CD14-positive monocyte (primary cell): Measurements from ENCODE around the gene TSHZ2. TPM values are rescaled to one million over a fixed set of nuclear protein-coding genes. Genes with fewer than 3 reads are reported as not detected.
"Not testable (repeated sequence)": the region's sequence is repeated elsewhere in the genome, so short reads cannot be mapped to it uniquely, and the experiment has no call there.

Source experiments
- DNase-seq, 3 donors: peaks; one replicate each; pipeline ENCODE4 v3.0.0-alpha.2; 2011 to 2022
- H2AFZ ChIP-seq: 2 replicates; pipeline ENCODE4 v1.6.0; 2012; ENCODE audit warnings: mild to moderate bottlenecking, low read depth, low read length, inconsistent platforms; ENCODE audit not compliant: insufficient read depth, poor library complexity, severe bottlenecking
- H3K27ac ChIP-seq, 2 donors: 1 replicate in 1 of 2; 2 replicates in 1 of 2; pipeline ENCODE4 v1.5.1; 2012 to 2013; ENCODE audit warnings: low read length in 2 of 2, control low read depth in 1 of 2, inconsistent platforms in 1 of 2, low read depth in 1 of 2, mild to moderate bottlenecking in 1 of 2
- H3K27me3 ChIP-seq, 2 donors: one replicate each; pipeline versions ENCODE4 v1.6.0 to v1.6.1; 2011 to 2013; ENCODE audit warnings: low read length in 2 of 2; ENCODE audit not compliant: control insufficient read depth in 2 of 2, insufficient read depth in 2 of 2
- H3K36me3 ChIP-seq, 2 donors: replicated peaks in 1 of 2; 1 replicate in 1 of 2; 2 replicates in 1 of 2; pipeline versions ENCODE4 v1.5.1 to v1.6.1; 2012 to 2013; ENCODE audit warnings: low read length in 2 of 2, control low read depth in 1 of 2, inconsistent platforms in 1 of 2, mild to moderate bottlenecking in 1 of 2; ENCODE audit not compliant: insufficient read depth in 2 of 2, control insufficient read depth in 1 of 2
- H3K4me1 ChIP-seq, 2 donors: 1 replicate in 1 of 2; 2 replicates in 1 of 2; pipeline versions ENCODE4 v1.5.1 to v1.6.1; 2012 to 2013; ENCODE audit warnings: low read length in 2 of 2, control low read depth in 1 of 2, inconsistent platforms in 1 of 2, mild to moderate bottlenecking in 1 of 2, moderate library complexity in 1 of 2; ENCODE audit not compliant: insufficient read depth in 2 of 2, control insufficient read depth in 1 of 2
- H3K4me2 ChIP-seq: replicated peaks from 2 replicates; pipeline ENCODE3; 2012; ENCODE audit warnings: low read length, moderate library complexity, mild to moderate bottlenecking; ENCODE audit not compliant: poor library complexity, severe bottlenecking; ENCODE audit errors: extremely low read depth
- H3K4me3 ChIP-seq, 3 experiments: fragments of 200-600 bp in 1 of 3; sonication (generic) in 1 of 3; replicated peaks in 1 of 3; 1 replicate in 2 of 3; 2 replicates in 1 of 3; pipeline ENCODE4 v1.5.1; 2011 to 2013; ENCODE audit warnings: low read length in 3 of 3, mild to moderate bottlenecking in 3 of 3, control low read depth in 2 of 3, low read depth in 2 of 3, inconsistent platforms in 1 of 3, moderate library complexity in 1 of 3
- H3K79me2 ChIP-seq: 2 replicates; pipeline ENCODE4 v1.6.0; 2012; ENCODE audit warnings: mild to moderate bottlenecking, control low read depth, inconsistent platforms, low read length, moderate library complexity; ENCODE audit not compliant: insufficient read depth
- H3K9ac ChIP-seq: 2 replicates; pipeline ENCODE4 v1.6.0; 2017; ENCODE audit warnings: low read length, mild to moderate bottlenecking; ENCODE audit not compliant: insufficient read depth, poor library complexity, severe bottlenecking
- H3K9me3 ChIP-seq, 2 donors: replicated peaks in 1 of 2; 1 replicate in 1 of 2; 2 replicates in 1 of 2; pipeline versions ENCODE4 v1.5.1 to v1.6.1; 2012 to 2013; ENCODE audit warnings: low read length in 2 of 2, control low read depth in 1 of 2; ENCODE audit not compliant: control insufficient read depth in 1 of 2, insufficient read depth in 1 of 2
- H4K20me1 ChIP-seq: 2 replicates; pipeline ENCODE4 v1.6.0; 2012; ENCODE audit warnings: mild to moderate bottlenecking, low read length, control low read depth, moderate library complexity; ENCODE audit not compliant: insufficient read depth
- H3K27ac Mint-ChIP-seq, 7 donors: one replicate each; pipeline ENCODE4 v1.8.0; 2020; ENCODE audit warnings: mild to moderate bottlenecking in 7 of 7, mixed read lengths in 7 of 7, moderate library complexity in 6 of 7, inconsistent platforms in 2 of 7
- H3K27me3 Mint-ChIP-seq, 3 donors: one replicate each; pipeline ENCODE4 v1.8.0; 2021 to 2022; ENCODE audit warnings: low read depth in 3 of 3, mild to moderate bottlenecking in 3 of 3, mixed read lengths in 3 of 3, moderate library complexity in 3 of 3, inconsistent platforms in 1 of 3
- H3K36me3 Mint-ChIP-seq, 2 donors: one replicate each; pipeline ENCODE4 v1.8.0; 2020; ENCODE audit warnings: mixed read lengths in 2 of 2, inconsistent platforms in 1 of 2, mild to moderate bottlenecking in 1 of 2
- H3K4me1 Mint-ChIP-seq: one replicate; pipeline ENCODE4 v1.8.0; 2020; ENCODE audit warnings: mild to moderate bottlenecking, mixed read lengths
- H3K4me3 Mint-ChIP-seq, 2 donors: one replicate each; pipeline ENCODE4 v1.8.0; 2020; ENCODE audit warnings: mild to moderate bottlenecking in 2 of 2, mixed read lengths in 2 of 2, moderate library complexity in 1 of 2
- H3K9me3 Mint-ChIP-seq, 7 donors: one replicate each; pipeline ENCODE4 v1.8.0; 2020 to 2022; ENCODE audit warnings: mixed read lengths in 7 of 7, mild to moderate bottlenecking in 6 of 7, moderate library complexity in 6 of 7, inconsistent platforms in 2 of 7
- CTCF ChIP-seq: fragments of 200-600 bp; IDR thresholded peaks from one replicate; pipeline ENCODE4 v1.8.0; 2022; ENCODE audit warnings: antibody characterized with exemption, mild to moderate bottlenecking
- WGBS: methylation state at CpG from one replicate; pipeline ENCODE4 v1.1.5; 2013; ENCODE audit warnings: missing lambda C conversion rate; ENCODE audit not compliant: insufficient coverage; 5-methylcytosine and 5-hydroxymethylcytosine counted together
- intact Hi-C, 2 donors: fragments of 100-400 bp; cut with micrococcal nuclease; formaldehyde crosslinking; loops; one replicate each; pipeline versions ENCODE4 v1.15.0 to v1.15.1; 2023
- polyA plus RNA-seq, 3 donors: library from polyadenylated mRNA; depleted of rRNA in 1 of 3; unstranded in 2 of 3; stranded (reverse) in 1 of 3; fragments of 300-500 nt in 2 of 3; fragments of >200 nt in 1 of 3; fragmentation: Illumina TruSeq in 2 of 3; gene quantifications; 1 replicate in 2 of 3; 2 replicates in 1 of 3; pipeline ENCODE4 v1.2.3, GENCODE V29; 2012 to 2021

Gene TSHZ2
- polyA plus RNA-seq, 3 donors: not detected

- no peak overlapping the region for H3K9ac ChIP-seq
- no peaks in the 10 kb centered on the region for H3K4me1 ChIP-seq
- TF ChIP-seq CTCF: no peak
- Mint-ChIP-seq H3K9me3 (peaks cover 0 to 8% (median 4%) of the 10 kb centered on the region in 7 donors), H3K4me3 (no peak overlapping the region), H3K27me3 (peaks cover 3 to 13% (median 4%) of the 10 kb centered on the region in 3 donors), H3K36me3 (peaks cover 0 to 2% of the 10 kb centered on the region in 2 donors), H3K4me1 (no peaks in the 10 kb centered on the region), H3K27ac (no peak overlapping the region)
- no peaks in the 10 kb centered on the region for H4K20me1 ChIP-seq
- H3K79me2 ChIP-seq: no peaks in the 10 kb centered on the region
- H3K36me3 ChIP-seq: no peaks in the 10 kb centered on the region
- no peak overlapping the region for H3K4me3 ChIP-seq
- no peak overlapping the region for H2AFZ ChIP-seq
- intact Hi-C loops: no loop called here
- peaks cover under 1 to 2% of the 10 kb centered on the region in 2 donors for H3K27me3 ChIP-seq
- no peak for DNase-seq
- no peak overlapping the region for H3K27ac ChIP-seq
- peaks cover 0 to 8% of the 10 kb centered on the region in 2 donors for H3K9me3 ChIP-seq
- H3K4me2 ChIP-seq: no peak overlapping the region
- 99% methylated on average over 8 of the region's 10 CpGs for WGBS
Measured at GRCh38 chr20:53434662-53435061, 462.5 kb downstream of the TSHZ2 start.

- H3K4me2 ChIP-seq, H3K27me3 ChIP-seq, H3K4me1 Mint-ChIP-seq, H3K4me1 ChIP-seq, H3K4me3 ChIP-seq, H4K20me1 ChIP-seq, H3K79me2 ChIP-seq, H3K27ac Mint-ChIP-seq, intact Hi-C loops, H3K27me3 Mint-ChIP-seq, H3K9ac ChIP-seq, DNase-seq, H3K27ac ChIP-seq, H3K4me3 Mint-ChIP-seq, H3K9me3 ChIP-seq, H3K36me3 Mint-ChIP-seq, H3K36me3 ChIP-seq, H2AFZ ChIP-seq: not testable (repeated sequence)
- H3K9me3 Mint-ChIP-seq: peaks cover 0 to 10% (median 4%) of the 10 kb centered on the region in 7 donors
- WGBS: 80% methylated on average over 1 of the region's 4 CpGs
Measured at GRCh38 chr20:53436927-53437326, 464.8 kb downstream of the TSHZ2 start.
